HG03175 (cell line): ENCODE results near the gene PDS5A.
"Not testable (repeated sequence)": the region's sequence is repeated elsewhere in the genome, so short reads cannot be mapped to it uniquely, and the experiment has no call there.

Experiments used
- ATAC-seq: cut with Tn5 transposase; IDR thresholded peaks from one replicate; pipeline ENCODE4 v1.9.1; 2021; ENCODE audit warnings: mild to moderate bottlenecking, moderate library complexity; ENCODE audit not compliant: unreplicated experiment

The PDS5A gene

DNA sequence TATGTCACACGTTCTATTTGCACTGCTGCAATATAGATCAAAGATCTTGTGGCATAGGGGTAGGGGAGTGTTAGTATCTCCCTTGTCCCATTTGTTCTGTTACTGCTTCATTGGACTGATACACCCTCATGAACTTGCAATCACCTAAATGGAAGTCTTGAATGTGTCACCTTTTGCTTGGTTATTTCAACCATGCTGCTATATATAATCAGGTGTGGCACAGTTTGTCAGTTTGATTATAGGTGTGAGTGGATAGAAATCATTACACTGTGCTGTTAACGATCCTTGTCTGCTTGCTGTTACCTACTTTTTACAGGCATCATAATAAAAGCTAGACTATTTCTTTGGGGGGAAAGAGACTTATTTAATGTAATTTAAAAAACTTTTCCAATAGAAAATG is 195.7 kb downstream of the PDS5A start:
- ATAC-seq = not testable (repeated sequence)
